ENCODE measurements around the gene EFNA1. TPM values are rescaled to one million over a fixed set of nuclear protein-coding genes. Genes with fewer than 3 reads are reported as not detected.

Gene EFNA1
- total RNA-seq, 1 experiment from 2014 or later = 4.9 TPM

DNA sequence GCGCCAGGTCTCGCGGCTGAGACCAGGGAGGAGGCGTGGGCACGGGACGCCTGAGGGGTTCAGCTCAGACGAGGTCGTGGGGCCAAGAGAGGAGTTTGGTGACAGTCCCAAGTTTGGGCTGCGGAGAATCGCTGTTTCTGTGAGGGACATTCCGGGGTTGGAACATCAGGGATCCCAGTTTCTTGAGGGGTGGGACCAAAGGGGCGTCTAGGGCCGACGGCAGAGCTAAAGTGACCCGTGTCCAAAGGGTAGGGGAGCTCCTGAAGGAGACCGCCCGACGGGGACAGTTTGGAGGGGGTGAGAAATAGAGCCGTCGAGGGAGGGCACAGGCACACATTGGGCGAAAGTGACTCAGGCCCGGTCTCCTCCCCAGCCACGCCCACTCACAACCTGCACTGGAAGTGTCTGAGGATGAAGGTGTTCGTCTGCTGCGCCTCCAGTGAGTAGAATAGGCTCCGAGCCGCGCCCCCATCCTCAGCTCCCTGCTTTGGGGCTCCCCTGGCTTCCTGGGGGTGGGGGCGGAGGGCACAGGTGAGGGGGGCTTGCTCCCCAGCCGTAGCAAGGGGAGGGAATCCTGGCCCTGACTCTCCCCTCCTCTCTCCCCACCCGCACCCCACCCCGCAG is 42.1 kb upstream of the EFNA1 start:
- H3K36me3 ChIP-seq (replicated peaks; ENCODE audit: control insufficient read depth, insufficient read depth, low read length) = no peaks in the 10 kb centered on the region
- peak; percentile 74 for DNase-seq
- H3K4me3 ChIP-seq (ENCODE audit: insufficient read depth, low read depth, low read length) = peak overlapping the region; percentile 82
- peaks cover 38% of the 10 kb centered on the region for H3K27me3 ChIP-seq (ENCODE audit: control insufficient read depth, insufficient read depth, low read length)

DNA sequence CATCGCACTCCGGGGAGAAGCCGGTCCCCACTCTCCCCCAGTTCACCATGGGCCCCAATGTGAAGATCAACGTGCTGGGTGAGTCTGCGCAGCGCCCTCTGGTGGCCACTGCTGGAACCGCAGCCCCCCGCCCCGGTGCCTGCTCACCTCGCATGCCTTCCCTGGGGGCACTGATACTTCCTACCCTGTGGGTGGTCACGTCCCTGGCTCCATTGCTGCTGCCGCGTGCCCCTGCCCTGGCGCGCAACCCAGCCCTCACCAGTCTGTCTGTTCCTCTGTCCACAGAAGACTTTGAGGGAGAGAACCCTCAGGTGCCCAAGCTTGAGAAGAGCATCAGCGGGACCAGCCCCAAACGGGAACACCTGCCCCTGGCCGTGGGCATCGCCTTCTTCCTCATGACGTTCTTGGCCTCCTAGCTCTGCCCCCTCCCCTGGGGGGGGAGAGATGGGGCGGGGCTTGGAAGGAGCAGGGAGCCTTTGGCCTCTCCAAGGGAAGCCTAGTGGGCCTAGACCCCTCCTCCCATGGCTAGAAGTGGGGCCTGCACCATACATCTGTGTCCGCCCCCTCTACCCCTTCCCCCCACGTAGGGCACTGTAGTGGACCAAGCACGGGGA is 41.4 kb upstream of the EFNA1 start:
- Histone ChIP-seq H3K36me3 (replicated peaks; ENCODE audit: control insufficient read depth, insufficient read depth, low read length) (no peaks in the 10 kb centered on the region), H3K4me3 (ENCODE audit: insufficient read depth, low read depth, low read length) (peak overlapping the region; percentile 82), H3K27me3 (ENCODE audit: control insufficient read depth, insufficient read depth, low read length) (peaks cover 35% of the 10 kb centered on the region)
- DNase-seq = peak; percentile 95

DNA sequence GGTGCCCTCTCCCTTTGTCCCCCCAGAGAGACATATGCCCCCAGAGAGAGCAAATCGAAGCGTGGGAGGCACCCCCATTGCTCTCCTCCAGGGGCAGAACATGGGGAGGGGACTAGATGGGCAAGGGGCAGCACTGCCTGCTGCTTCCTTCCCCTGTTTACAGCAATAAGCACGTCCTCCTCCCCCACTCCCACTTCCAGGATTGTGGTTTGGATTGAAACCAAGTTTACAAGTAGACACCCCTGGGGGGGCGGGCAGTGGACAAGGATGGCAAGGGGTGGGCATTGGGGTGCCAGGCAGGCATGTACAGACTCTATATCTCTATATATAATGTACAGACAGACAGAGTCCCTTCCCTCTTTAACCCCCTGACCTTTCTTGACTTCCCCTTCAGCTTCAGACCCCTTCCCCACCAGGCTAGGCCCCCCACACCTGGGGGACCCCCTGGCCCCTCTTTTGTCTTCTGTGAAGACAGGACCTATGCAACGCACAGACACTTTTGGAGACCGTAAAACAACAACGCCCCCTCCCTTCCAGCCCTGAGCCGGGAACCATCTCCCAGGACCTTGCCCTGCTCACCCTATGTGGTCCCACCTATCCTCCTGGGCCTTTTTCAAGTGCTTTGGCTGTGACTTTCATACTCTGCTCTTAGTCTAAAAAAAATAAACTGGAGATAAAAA is 40.7 kb upstream of the EFNA1 start:
- DNase-seq = peak; percentile 68
- H3K27me3 ChIP-seq (ENCODE audit: control insufficient read depth, insufficient read depth, low read length) = peaks cover 32% of the 10 kb centered on the region
- H3K4me3 ChIP-seq (ENCODE audit: insufficient read depth, low read depth, low read length) = no peak overlapping the region
- H3K36me3 ChIP-seq (replicated peaks; ENCODE audit: control insufficient read depth, insufficient read depth, low read length) = no peaks in the 10 kb centered on the region

DNA sequence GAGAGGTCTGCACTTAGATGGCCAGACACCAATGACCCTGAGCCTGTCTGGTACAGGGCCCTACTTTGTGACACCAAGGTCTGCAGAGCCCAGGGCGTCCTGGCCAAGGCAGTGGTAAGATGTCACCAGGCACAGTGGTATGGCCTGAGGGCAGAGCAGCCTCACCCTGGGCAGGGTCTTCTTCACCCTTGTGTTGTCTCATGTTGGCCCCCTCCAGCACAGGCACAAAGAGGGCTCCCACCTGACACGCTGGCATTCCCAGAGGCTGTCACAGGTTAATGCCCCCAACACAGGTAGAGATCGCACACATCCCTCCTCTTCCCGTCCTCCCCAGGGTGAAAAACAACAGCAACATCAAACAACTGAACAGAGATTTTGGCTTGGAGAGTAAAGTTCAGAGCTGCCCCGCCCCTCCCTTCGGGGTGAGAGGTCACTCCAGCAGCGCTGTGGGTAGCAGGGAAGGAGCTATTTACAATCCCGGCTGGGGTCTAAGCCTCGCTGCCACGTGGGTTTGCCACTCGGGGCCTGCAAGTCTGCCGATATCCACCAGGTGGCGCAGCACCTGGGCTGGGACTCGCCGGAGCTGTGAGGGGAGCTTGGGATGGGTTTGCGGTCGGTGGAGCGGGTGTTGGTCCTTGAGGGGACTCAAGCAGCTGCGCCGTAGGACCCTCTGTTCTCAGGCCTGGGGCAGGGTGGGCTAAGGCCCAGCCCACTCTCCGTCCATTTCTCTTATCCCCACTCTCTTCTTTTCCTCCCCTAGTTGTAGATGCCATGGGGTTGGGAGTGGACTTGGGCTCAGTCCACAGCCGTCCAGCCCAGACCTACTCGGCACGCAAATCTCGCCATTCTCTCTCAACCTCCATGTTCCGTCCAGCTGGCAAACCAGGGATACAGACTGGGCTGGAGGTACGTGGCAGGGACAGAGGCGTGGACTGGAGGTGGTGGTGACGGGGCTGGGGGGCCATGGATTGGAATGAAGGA is 36.3 kb upstream of the EFNA1 start:
- H3K36me3 ChIP-seq (replicated peaks; ENCODE audit: control insufficient read depth, insufficient read depth, low read length) = no peaks in the 10 kb centered on the region
- peak; percentile 94 for DNase-seq
- H3K27me3 ChIP-seq (ENCODE audit: control insufficient read depth, insufficient read depth, low read length) = peaks cover 8% of the 10 kb centered on the region
- H3K4me3 ChIP-seq (ENCODE audit: insufficient read depth, low read depth, low read length) = no peak overlapping the region

DNA sequence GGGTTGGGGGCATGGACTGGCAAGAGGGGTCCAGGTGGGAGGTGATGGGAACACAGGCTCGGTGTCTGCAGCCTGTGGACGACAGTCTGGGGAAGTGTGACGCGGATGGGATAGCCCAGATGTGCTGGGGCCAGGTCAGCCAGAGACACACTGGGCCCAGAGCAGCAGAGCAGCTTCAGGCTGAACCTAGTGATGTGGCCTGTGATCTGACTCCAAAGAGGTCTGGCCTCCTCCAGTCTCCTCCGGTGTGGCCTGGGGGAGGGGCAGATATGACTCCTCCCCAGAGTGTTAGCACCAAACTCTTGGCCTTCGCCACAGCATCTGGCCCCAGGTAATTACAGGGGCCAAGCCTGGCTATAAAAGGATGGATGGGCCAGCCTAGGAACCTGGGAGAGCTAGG is 35.5 kb upstream of the EFNA1 start:
- no peak for DNase-seq
- H3K27me3 ChIP-seq (ENCODE audit: control insufficient read depth, insufficient read depth, low read length) = peaks cover 8% of the 10 kb centered on the region
- no peaks in the 10 kb centered on the region for H3K36me3 ChIP-seq (replicated peaks; ENCODE audit: control insufficient read depth, insufficient read depth, low read length)
- no peak overlapping the region for H3K4me3 ChIP-seq (ENCODE audit: insufficient read depth, low read depth, low read length)

DNA sequence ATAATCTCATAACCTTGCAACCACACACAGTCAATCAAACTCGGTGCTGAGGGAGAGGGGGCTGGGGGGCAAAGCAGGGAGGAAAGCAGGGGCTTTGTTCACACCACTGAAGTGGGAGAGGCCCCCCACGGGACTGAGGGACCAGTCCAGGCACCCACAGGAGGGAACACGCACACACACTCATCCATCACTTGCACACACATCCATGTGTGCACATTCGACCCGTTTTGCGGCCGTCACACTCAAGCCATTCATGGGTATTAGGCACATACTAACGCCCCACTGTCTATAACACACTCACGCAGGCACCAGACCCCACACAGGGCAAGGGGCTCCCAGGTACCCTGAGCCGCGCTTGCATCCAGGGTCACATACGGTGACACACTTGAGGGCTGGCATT is 35.0 kb upstream of the EFNA1 start:
- DNase-seq = no peak
- H3K36me3 ChIP-seq (replicated peaks; ENCODE audit: control insufficient read depth, insufficient read depth, low read length) = no peaks in the 10 kb centered on the region
- H3K27me3 ChIP-seq (ENCODE audit: control insufficient read depth, insufficient read depth, low read length) = peaks cover 8% of the 10 kb centered on the region
- no peak overlapping the region for H3K4me3 ChIP-seq (ENCODE audit: insufficient read depth, low read depth, low read length)

DNA sequence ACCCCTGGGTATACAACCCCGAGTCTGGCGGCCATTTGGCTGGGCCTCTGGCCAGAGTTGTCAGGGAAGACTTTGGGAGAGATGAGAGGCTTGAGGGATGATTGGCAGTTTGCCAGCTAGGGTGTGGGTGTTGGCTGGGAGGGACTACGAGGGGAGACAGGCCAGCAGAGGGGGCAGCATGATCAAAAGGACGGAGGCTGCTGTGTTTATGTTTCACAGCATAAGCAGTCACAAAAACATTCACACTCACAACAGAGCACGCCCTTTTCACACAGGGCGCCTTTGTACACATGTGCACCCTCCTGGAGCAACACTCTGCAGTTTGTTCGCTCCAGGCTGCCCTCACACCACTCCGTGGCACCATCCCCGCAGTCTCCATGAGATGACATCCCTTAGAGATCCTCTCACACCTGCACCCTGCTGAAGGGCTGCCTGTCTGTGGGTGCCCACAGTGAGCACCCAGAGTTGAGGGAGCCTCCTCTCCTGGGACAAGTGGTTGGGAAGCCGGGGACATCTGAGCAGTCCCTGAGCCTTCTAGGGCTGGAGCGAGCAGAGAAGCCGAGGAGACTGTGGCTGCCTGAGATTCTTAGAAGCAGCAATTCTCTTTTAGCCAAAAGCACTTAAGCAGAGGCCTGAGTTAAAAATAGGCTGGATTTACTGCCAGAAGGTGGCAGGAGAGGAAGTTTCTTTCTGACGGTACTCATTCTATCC is 33.6 kb upstream of the EFNA1 start:
- peak; percentile 76 for DNase-seq
- Histone ChIP-seq H3K36me3 (replicated peaks; ENCODE audit: control insufficient read depth, insufficient read depth, low read length) (no peaks in the 10 kb centered on the region), H3K4me3 (ENCODE audit: insufficient read depth, low read depth, low read length) (no peak overlapping the region), H3K27me3 (ENCODE audit: control insufficient read depth, insufficient read depth, low read length) (peaks cover 8% of the 10 kb centered on the region)

DNA sequence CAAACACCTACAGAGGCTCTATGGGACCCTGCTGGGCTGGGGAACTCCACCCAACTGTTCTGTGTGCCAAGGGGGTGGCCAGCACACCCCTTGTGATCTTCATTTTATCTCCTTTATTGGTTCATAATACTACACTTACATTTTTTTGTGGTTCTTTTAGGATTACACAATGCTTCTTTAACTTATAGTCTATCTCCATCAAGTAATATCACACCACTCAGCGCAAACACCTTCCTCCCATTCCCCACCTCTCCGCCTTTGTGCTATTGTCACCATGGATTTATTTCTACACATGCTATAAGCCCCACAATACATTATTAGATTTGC is 33.1 kb upstream of the EFNA1 start:
- no peak overlapping the region for H3K4me3 ChIP-seq (ENCODE audit: insufficient read depth, low read depth, low read length)
- H3K27me3 ChIP-seq (ENCODE audit: control insufficient read depth, insufficient read depth, low read length) = peaks cover 8% of the 10 kb centered on the region
- DNase-seq = no peak
- no peaks in the 10 kb centered on the region for H3K36me3 ChIP-seq (replicated peaks; ENCODE audit: control insufficient read depth, insufficient read depth, low read length)

DNA sequence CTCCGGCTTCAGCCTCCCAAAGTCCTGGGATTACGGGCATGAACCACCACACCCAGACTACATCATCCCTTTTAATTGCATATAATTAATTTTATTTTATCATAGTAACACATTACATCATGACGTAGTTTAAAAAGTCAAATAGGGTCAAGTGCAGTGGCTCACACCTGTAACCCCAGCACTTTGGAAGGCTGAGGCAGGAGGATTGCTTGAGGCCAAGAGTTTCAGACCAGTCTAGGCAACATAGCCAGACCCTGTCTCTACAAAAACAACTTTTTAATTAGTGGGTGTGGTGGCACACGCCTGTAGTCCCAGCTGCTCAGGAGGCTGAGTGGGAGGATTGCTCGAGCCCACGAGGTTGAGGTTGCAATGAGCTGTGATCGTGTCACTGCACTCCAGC is 28.3 kb upstream of the EFNA1 start:
- Histone ChIP-seq H3K4me3 (ENCODE audit: insufficient read depth, low read depth, low read length) (no peak overlapping the region), H3K27me3 (ENCODE audit: control insufficient read depth, insufficient read depth, low read length) (no peaks in the 10 kb centered on the region; the same call in 1 of the 2 replicates), H3K36me3 (replicated peaks; ENCODE audit: control insufficient read depth, insufficient read depth, low read length) (no peaks in the 10 kb centered on the region)
- no peak for DNase-seq

DNA sequence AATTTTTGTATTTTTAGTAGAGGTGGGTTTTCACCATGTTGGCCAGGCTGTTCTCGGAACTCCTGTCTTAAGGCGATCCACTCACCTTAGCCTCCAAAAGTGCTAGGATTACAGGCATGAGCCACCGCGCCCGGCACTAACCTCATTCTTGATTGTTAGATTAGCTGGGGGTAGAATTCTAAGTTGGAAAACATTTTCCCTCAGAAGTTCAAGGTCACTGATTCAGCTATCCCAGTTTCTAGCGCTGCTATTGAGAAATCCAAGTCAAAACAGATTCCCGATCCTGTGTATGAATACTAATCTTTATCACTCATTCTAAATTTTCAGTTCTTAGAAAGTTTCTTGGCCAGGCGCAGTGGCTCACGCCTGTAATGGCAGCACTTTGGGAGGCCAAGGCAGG is 24.4 kb upstream of the EFNA1 start:
- H3K27me3 ChIP-seq (ENCODE audit: control insufficient read depth, insufficient read depth, low read length) = no peaks in the 10 kb centered on the region; the same call in 1 of the 2 replicates
- H3K36me3 ChIP-seq (replicated peaks; ENCODE audit: control insufficient read depth, insufficient read depth, low read length) = no peaks in the 10 kb centered on the region
- DNase-seq = no peak
- H3K4me3 ChIP-seq (ENCODE audit: insufficient read depth, low read depth, low read length) = no peak overlapping the region

DNA sequence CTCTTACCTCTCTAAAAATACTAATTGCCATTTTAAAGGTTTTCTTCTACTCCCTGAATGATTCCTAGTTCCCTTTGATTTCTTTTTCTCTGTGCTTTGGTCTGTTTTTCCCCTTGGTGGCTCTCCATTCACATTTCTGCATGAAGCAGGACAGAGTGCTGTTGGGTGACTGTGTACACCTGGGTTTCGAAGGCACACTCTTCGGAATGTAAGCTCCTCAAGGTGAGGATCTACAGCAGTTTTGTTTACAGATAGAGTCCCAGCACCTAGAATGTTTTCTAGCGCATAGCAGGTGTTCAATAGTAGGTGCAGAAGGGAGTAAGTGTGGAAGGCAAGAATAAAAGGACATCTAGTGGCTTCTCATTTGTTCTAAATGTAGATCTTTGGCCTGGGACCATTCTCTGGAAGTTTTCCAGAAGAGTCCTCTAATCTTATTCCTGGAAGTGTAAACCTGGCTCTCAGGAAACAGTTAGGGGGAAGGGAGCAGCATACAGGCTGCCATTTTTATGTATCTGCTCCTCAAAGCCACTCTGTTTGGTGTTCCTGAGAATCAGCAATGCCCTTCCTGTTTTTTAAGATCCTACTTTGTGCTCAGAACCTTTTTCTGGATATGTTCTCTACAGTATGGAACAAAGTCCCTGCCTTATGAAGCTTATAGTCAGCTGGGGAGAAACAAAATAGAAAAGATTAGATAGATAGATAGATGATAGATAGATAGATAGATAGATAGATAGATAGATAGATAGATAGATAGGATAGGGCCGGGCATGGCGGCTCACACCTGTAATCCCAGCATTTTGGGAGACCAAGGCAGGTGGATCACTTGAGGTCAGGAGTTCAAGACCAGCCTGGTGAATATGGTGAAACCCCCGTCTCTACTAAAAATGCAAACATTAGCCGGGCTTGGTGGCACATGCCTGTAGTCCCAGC is 22.8 kb upstream of the EFNA1 start:
- DNase-seq = no peak
- Histone ChIP-seq H3K4me3 (ENCODE audit: insufficient read depth, low read depth, low read length) (no peak overlapping the region), H3K27me3 (ENCODE audit: control insufficient read depth, insufficient read depth, low read length) (no peaks in the 10 kb centered on the region; the same call in 1 of the 2 replicates), H3K36me3 (replicated peaks; ENCODE audit: control insufficient read depth, insufficient read depth, low read length) (no peaks in the 10 kb centered on the region)

DNA sequence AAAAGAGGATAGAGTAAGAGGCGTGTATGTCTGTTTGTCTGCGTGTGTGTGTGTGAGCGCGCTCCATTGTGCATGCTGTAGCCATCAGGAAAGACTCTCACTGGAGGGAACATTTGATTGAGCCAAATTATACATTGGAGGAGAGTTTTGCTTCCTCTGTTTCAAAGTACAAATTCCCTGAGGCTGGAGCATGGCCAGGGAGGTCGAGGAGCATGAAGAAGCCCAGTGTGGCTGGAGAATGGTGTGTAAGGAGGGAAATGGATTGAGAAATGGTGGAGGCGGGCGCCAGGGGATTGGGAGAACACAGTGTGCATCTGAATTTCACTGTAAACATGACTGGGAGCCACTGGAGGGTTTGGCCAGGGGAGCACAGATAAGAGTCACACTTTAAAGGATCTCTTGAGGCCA is 22.1 kb upstream of the EFNA1 start:
- no peak for DNase-seq
- Histone ChIP-seq H3K4me3 (ENCODE audit: insufficient read depth, low read depth, low read length) (no peak overlapping the region), H3K36me3 (replicated peaks; ENCODE audit: control insufficient read depth, insufficient read depth, low read length) (no peaks in the 10 kb centered on the region), H3K27me3 (ENCODE audit: control insufficient read depth, insufficient read depth, low read length) (no peaks in the 10 kb centered on the region; the same call in 1 of the 2 replicates)

DNA sequence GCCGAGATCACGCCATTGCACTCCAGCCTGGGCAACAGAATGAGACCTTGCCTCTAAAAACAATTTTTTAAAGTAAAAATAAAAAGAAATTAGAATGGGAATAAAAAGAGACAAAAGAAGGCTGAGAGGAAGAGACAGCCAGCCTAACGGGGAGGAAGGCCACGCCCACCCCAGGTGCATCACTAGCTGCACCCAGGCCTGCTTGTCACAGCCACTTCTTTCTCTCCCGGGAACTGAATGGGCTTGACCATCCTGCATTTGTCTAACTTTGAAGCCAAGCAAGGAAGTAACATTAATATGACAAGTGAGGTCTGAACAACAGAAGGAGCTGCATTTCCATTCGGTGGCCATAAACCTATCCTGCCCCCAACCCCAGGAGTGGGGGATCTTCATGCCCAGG is 20.8 kb upstream of the EFNA1 start:
- DNase-seq = no peak
- Histone ChIP-seq H3K27me3 (ENCODE audit: control insufficient read depth, insufficient read depth, low read length) (no peaks in the 10 kb centered on the region; the same call in 1 of the 2 replicates), H3K36me3 (replicated peaks; ENCODE audit: control insufficient read depth, insufficient read depth, low read length) (no peaks in the 10 kb centered on the region), H3K4me3 (ENCODE audit: insufficient read depth, low read depth, low read length) (no peak overlapping the region)
